Measurements from ENCODE around the gene CNTN2. TPM values are rescaled to one million over a fixed set of nuclear protein-coding genes. Genes with fewer than 3 reads are reported as not detected.
A peak's percentile ranks its signal among the peaks of the same experiment; 100 is the strongest.

CNTN2 gene
- 0.36 and 9.7 TPM in 2 replicates for total RNA-seq
- polyA plus RNA-seq = 0.49 TPM in 1 of 2 replicates, not detected in the other

GRCh38 chr1:205042911-205043806 is at the start of gene CNTN2:
Gene CNTN2 (plus strand): TSS chr1:205043212. CDS start chr1:205053186, 9,974 bp downstream.
- Histone ChIP-seq H3K9me3 (ENCODE audit: low read depth) (no peaks in the 10 kb centered on the region), H3K36me3 (replicated peaks; ENCODE audit: insufficient read depth, low read depth) (no peaks in the 10 kb centered on the region), H3K79me2 (no peaks in the 10 kb centered on the region), H3K9me2 (replicated peaks; ENCODE audit: insufficient read depth) (no peaks in the 10 kb centered on the region), H3K27ac (no peak within 1 kb of the TSS), H3K4me1 (ENCODE audit: insufficient read depth) (no peaks in the 10 kb centered on the region), H3K27me3 (peaks cover 76% of the 10 kb centered on the region), H4K20me1 (ENCODE audit: insufficient read depth, poor library complexity, severe bottlenecking) (no peaks in the 10 kb centered on the region), H3K4me3 (no peak within 1 kb of the TSS), H2AFZ (no peak within 1 kb of the TSS), H3K4me2 (peak within 1 kb of the TSS; percentile 62)
- TF ChIP-seq EZH2 (IDR thresholded peaks at IDR 0.05; ENCODE audit: borderline replicate concordance) (no peak), EZH2phosphoT487 (IDR thresholded peaks at IDR 0.05; ENCODE audit: low read depth, severe bottlenecking, unreplicated experiment) (no peak), CTCF (IDR thresholded peaks at IDR 0.05; ENCODE audit: poor library complexity) (no peak)
- whole genome bisulfite sequencing (ENCODE audit: low lambda C conversion rate, missing lambda C conversion rate) = 28% methylated on average over 35 of the region's 53 CpGs
- DNase-seq (ENCODE audit: low spot score) = peak; percentile 38

DNA sequence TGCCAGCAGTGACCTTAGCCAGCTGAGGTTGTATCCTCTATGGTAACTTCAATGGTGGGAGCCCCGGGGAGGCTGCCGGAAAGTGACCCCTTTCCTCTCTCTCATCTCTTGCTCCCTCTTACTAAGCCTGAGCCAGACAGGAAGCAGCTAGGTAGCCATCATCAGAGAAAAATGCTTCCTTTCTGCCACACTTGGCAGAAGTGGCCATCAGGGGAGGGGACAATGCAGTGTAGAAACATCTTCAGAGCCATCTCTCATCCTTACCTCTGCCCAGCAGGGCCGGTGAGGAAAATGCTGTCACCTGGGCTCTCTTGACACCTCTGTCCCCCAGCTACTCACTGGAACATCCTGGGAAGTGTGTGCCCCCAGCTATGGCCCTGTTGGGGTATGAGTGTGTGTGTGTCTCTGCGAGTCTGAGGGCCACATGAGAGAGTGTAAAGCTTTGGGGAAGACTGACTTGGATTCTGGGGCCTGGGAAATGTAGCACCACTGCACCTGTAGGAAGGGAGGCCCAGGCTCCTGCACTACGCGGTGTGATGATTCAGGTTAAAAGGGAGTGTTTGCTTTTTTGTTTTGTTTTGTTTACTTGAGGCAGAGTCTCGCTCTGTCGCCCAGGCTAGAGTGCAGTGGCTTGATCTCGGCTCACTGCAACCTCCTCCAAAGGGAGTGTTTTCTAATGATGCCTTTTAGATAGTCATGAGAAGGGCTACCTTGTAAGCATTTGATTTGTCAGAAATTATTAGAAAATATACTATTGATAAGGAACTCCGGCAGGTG is 48.7 kb upstream of the CNTN2 start:
- no peaks in the 10 kb centered on the region for H3K9me3 ChIP-seq (ENCODE audit: low read depth)
- H4K20me1 ChIP-seq (ENCODE audit: insufficient read depth, poor library complexity, severe bottlenecking) = no peaks in the 10 kb centered on the region
- TF ChIP-seq CTCF (IDR thresholded peaks at IDR 0.05; ENCODE audit: poor library complexity) = no peak
- H3K79me2 ChIP-seq = no peaks in the 10 kb centered on the region
- H3K27ac ChIP-seq = no peak overlapping the region
- 92% methylated on average over 10 of the region's 10 CpGs for WGBS (ENCODE audit: low lambda C conversion rate, missing lambda C conversion rate)
- no peaks in the 10 kb centered on the region for H3K36me3 ChIP-seq (replicated peaks; ENCODE audit: insufficient read depth, low read depth)
- DNase-seq (ENCODE audit: low spot score) = no peak
- H3K4me2 ChIP-seq = no peak overlapping the region
- H3K9me2 ChIP-seq (replicated peaks; ENCODE audit: insufficient read depth) = no peaks in the 10 kb centered on the region
- H2AFZ ChIP-seq = no peak overlapping the region
- no peak overlapping the region for H3K4me3 ChIP-seq
- peaks cover 26% of the 10 kb centered on the region for H3K4me1 ChIP-seq (ENCODE audit: insufficient read depth)
- H3K27me3 ChIP-seq = peaks cover 15% of the 10 kb centered on the region

- Histone ChIP-seq H3K36me3 (replicated peaks; ENCODE audit: insufficient read depth, low read depth) (no peaks in the 10 kb centered on the region), H3K9me2 (replicated peaks; ENCODE audit: insufficient read depth) (no peaks in the 10 kb centered on the region), H3K4me1 (ENCODE audit: insufficient read depth) (peaks cover 26% of the 10 kb centered on the region), H2AFZ (no peak overlapping the region), H3K27me3 (no peaks in the 10 kb centered on the region), H3K4me2 (no peak overlapping the region), H3K9me3 (ENCODE audit: low read depth) (no peaks in the 10 kb centered on the region), H3K4me3 (no peak overlapping the region), H3K27ac (peak overlapping the region; percentile 47), H3K79me2 (no peaks in the 10 kb centered on the region), H4K20me1 (ENCODE audit: insufficient read depth, poor library complexity, severe bottlenecking) (no peaks in the 10 kb centered on the region)
- no peak for DNase-seq (ENCODE audit: low spot score)
- WGBS (ENCODE audit: low lambda C conversion rate, missing lambda C conversion rate) = 96% methylated on average over 17 of the region's 22 CpGs
- no peak for TF ChIP-seq EZH2phosphoT487 (IDR thresholded peaks at IDR 0.05; ENCODE audit: low read depth, severe bottlenecking, unreplicated experiment)
- TF ChIP-seq EZH2 (IDR thresholded peaks at IDR 0.05; ENCODE audit: borderline replicate concordance) = no peak
- no peak for TF ChIP-seq CTCF (IDR thresholded peaks at IDR 0.05; ENCODE audit: poor library complexity)
Observed at GRCh38 chr1:204996981-204997380, 46.0 kb upstream of the CNTN2 start.
